H9 (cell line): ENCODE results near the gene PTPRN2. TPM values are rescaled to one million over a fixed set of nuclear protein-coding genes. Genes with fewer than 3 reads are reported as not detected.

Experiments
- DNase-seq: peaks from one replicate; pipeline ENCODE4 v3.0.0-alpha.2; 2017
- H2AFZ ChIP-seq: one replicate; pipeline ENCODE4 v1.6.1; 2013; ENCODE audit warnings: mild to moderate bottlenecking, low read length, control low read depth, moderate library complexity
- H2AK5ac ChIP-seq: 2 replicates; pipeline ENCODE4 v1.6.1; 2013; ENCODE audit warnings: low read length, control low read depth, mixed read lengths; ENCODE audit not compliant: insufficient read length
- H2BK120ac ChIP-seq: one replicate; pipeline ENCODE4 v1.6.1; 2013; ENCODE audit warnings: low read depth, mild to moderate bottlenecking, low read length, control low read depth, inconsistent platforms; ENCODE audit not compliant: poor library complexity, severe bottlenecking
- H2BK12ac ChIP-seq: 2 replicates; pipeline ENCODE4 v1.6.1; 2013; ENCODE audit warnings: low read length, control low read depth, mixed read lengths, low read depth; ENCODE audit not compliant: insufficient read length
- H2BK15ac ChIP-seq: 2 replicates; pipeline ENCODE4 v1.6.1; 2013; ENCODE audit warnings: low read depth, low read length, control low read depth
- H2BK20ac ChIP-seq: one replicate; pipeline ENCODE4 v1.6.1; 2013; ENCODE audit warnings: low read depth, mild to moderate bottlenecking, low read length, control low read depth, inconsistent platforms; ENCODE audit not compliant: poor library complexity, severe bottlenecking
- H2BK5ac ChIP-seq: 2 replicates; pipeline ENCODE4 v1.6.1; 2013; ENCODE audit warnings: low read length, control low read depth, mixed read lengths; ENCODE audit not compliant: insufficient read length
- H3K14ac ChIP-seq: 2 replicates; pipeline ENCODE4 v1.6.1; 2013; ENCODE audit warnings: low read length, control low read depth; ENCODE audit not compliant: insufficient read depth
- H3K18ac ChIP-seq: 2 replicates; pipeline ENCODE4 v1.6.1; 2013; ENCODE audit warnings: low read depth, mild to moderate bottlenecking, mixed read lengths, low read length, control low read depth; ENCODE audit not compliant: insufficient read length
- H3K23ac ChIP-seq: 2 replicates; pipeline ENCODE4 v1.6.1; 2013; ENCODE audit warnings: low read length, control low read depth, mixed read lengths, low read depth; ENCODE audit not compliant: insufficient read length
- H3K23me2 ChIP-seq: 2 replicates; pipeline ENCODE4 v1.6.1; 2013; ENCODE audit warnings: low read depth, mild to moderate bottlenecking, mixed read lengths, low read length, control low read depth; ENCODE audit not compliant: insufficient read length, poor library complexity, severe bottlenecking
- H3K27ac ChIP-seq: 2 replicates; pipeline ENCODE4 v1.5.1; 2013; ENCODE audit warnings: low read length, control low read depth, mixed read lengths, low read depth; ENCODE audit not compliant: insufficient read length
- H3K27me3 ChIP-seq: 2 replicates; pipeline ENCODE4 v1.6.1; 2013; ENCODE audit warnings: low read length, control low read depth, inconsistent platforms; ENCODE audit not compliant: insufficient read depth
- H3K4ac ChIP-seq: 2 replicates; pipeline ENCODE4 v1.6.1; 2013; ENCODE audit warnings: low read depth, mild to moderate bottlenecking, control low read depth, inconsistent platforms, low read length, moderate library complexity
- H3K4me1 ChIP-seq: 2 replicates; pipeline ENCODE4 v1.6.1; 2013; ENCODE audit warnings: low read length, control low read depth, inconsistent platforms; ENCODE audit not compliant: insufficient read depth
- H3K4me2 ChIP-seq: 2 replicates; pipeline ENCODE4 v1.6.1; 2013; ENCODE audit warnings: low read length, control low read depth, mixed read lengths; ENCODE audit not compliant: insufficient read length, insufficient read depth
- H3K56ac ChIP-seq: 2 replicates; pipeline ENCODE4 v1.6.1; 2013; ENCODE audit warnings: low read depth, mild to moderate bottlenecking, mixed read lengths, low read length, control low read depth; ENCODE audit not compliant: insufficient read length
- H3K79me1 ChIP-seq: 2 replicates; pipeline ENCODE4 v1.6.1; 2013; ENCODE audit warnings: low read depth, mild to moderate bottlenecking, moderate library complexity, low read length, control low read depth, inconsistent platforms; ENCODE audit not compliant: insufficient read depth, poor library complexity, severe bottlenecking
- H3K79me2 ChIP-seq: 2 replicates; pipeline ENCODE4 v1.6.1; 2013; ENCODE audit warnings: low read length, control low read depth, inconsistent platforms; ENCODE audit not compliant: insufficient read depth
- H3K9ac ChIP-seq: 2 replicates; pipeline ENCODE4 v1.6.1; 2013; ENCODE audit warnings: low read length, control low read depth, mixed read lengths; ENCODE audit not compliant: insufficient read length; ENCODE audit errors: extremely low read depth
- H3K9me3 ChIP-seq: one replicate; pipeline ENCODE4 v1.6.1; 2013; ENCODE audit warnings: low read depth, low read length, inconsistent platforms; ENCODE audit not compliant: control insufficient read depth
- H3T11ph ChIP-seq: one replicate; pipeline ENCODE4 v1.6.1; 2013; ENCODE audit warnings: mild to moderate bottlenecking, low read length, control low read depth, inconsistent platforms
- H4K20me1 ChIP-seq: one replicate; pipeline ENCODE4 v1.6.1; 2013; ENCODE audit not compliant: control insufficient read depth, insufficient read length, insufficient read depth
- H4K5ac ChIP-seq: 2 replicates; pipeline ENCODE4 v1.6.1; 2013; ENCODE audit warnings: low read depth, mild to moderate bottlenecking, mixed read lengths, low read length, control low read depth; ENCODE audit not compliant: insufficient read length
- H4K8ac ChIP-seq: replicated peaks from 2 replicates; pipeline ENCODE4 v1.6.1; 2013; ENCODE audit warnings: low read length, control low read depth, mixed read lengths, low read depth; ENCODE audit not compliant: insufficient read length
- H4K91ac ChIP-seq: 2 replicates; pipeline ENCODE4 v1.6.1; 2013; ENCODE audit warnings: low read depth, mild to moderate bottlenecking, moderate library complexity, mixed read lengths, low read length, control low read depth; ENCODE audit not compliant: insufficient read length
- H3K27ac Mint-ChIP-seq, 3 experiments: 2 replicates in 2 of 3; 3 replicates in 1 of 3; pipeline ENCODE4 v1.8.0; 2020 to 2021; ENCODE audit warnings: mixed read lengths in 3 of 3, mild to moderate bottlenecking in 1 of 3, moderate library complexity in 1 of 3
- H3K27me3 Mint-ChIP-seq: 2 replicates; pipeline ENCODE4 v1.8.0; 2021; ENCODE audit warnings: low read depth, mild to moderate bottlenecking, moderate library complexity, mixed read lengths
- H3K36me3 Mint-ChIP-seq, 3 experiments: 2 replicates in 2 of 3; 3 replicates in 1 of 3; pipeline ENCODE4 v1.8.0; 2020 to 2021; ENCODE audit warnings: low read depth in 3 of 3, mixed read lengths in 3 of 3; ENCODE audit not compliant: insufficient read depth in 1 of 3
- H3K4me1 Mint-ChIP-seq, 2 experiments: 2 replicates each; pipeline ENCODE4 v1.8.0; 2020; ENCODE audit warnings: mixed read lengths in 2 of 2
- H3K4me3 Mint-ChIP-seq, 2 experiments: 2 replicates in 1 of 2; 3 replicates in 1 of 2; pipeline ENCODE4 v1.8.0; 2020 to 2021; ENCODE audit warnings: mild to moderate bottlenecking in 2 of 2, mixed read lengths in 2 of 2, moderate library complexity in 1 of 2
- H3K9me3 Mint-ChIP-seq, 2 experiments: 2 replicates in 1 of 2; 3 replicates in 1 of 2; pipeline ENCODE4 v1.8.0; 2020; ENCODE audit warnings: mild to moderate bottlenecking in 2 of 2, mixed read lengths in 2 of 2, moderate library complexity in 1 of 2
- CTCF ChIP-seq: fragments of 200-600 bp; sonication (generic); conservative IDR thresholded peaks from 3 replicates; pipeline ENCODE4 v1.8.0; 2021; ENCODE audit warnings: antibody characterized with exemption, mild to moderate bottlenecking
- WGBS: extraction: QIAGEN DNeasy Blood & Tissue Kit; methylation state at CpG from one replicate; pipeline ENCODE4 v1.1.7; 2013; ENCODE audit warnings: missing lambda C conversion rate, low lambda C conversion rate, mixed read lengths; ENCODE audit not compliant: insufficient read length; ENCODE audit errors: extremely low coverage; 5-methylcytosine and 5-hydroxymethylcytosine counted together
- total RNA-seq: library from RNA; stranded (reverse); gene quantifications from 2 replicates; pipeline ENCODE4 v1.2.1, GENCODE V29; 2021

PTPRN2 gene
- total RNA-seq, 1 experiment from 2014 or later = 5.2 TPM

DNA sequence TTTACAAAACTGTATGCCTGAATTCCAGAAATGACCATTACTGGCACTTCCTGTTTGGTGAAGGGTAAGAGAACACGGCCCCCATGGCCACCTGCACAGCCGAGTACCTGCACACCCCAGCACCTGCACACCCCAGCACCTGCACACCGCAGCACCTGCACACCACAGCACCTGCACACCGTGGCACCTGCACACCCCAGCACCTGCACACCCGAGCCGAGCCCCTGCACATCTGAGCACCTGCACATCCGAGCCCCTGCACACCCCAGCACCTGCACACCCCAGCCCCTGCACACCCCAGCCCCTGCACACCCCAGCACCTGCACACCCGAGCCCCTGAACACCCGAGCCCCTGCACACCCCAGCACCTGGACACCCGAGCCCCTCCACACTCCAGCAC is 1007.3 kb downstream of the PTPRN2 start:
- H3K4me3 Mint-ChIP-seq = no peak overlapping the region
- H3K18ac ChIP-seq = no peak overlapping the region
- H3K14ac ChIP-seq = no peak overlapping the region
- H3K79me2 ChIP-seq = no peaks in the 10 kb centered on the region
- no peaks in the 10 kb centered on the region for H3K9me3 Mint-ChIP-seq
- no peak overlapping the region for H3K27ac ChIP-seq
- peaks cover 2% of the 10 kb centered on the region; the same call in 1 of the 2 replicates for H3K27me3 ChIP-seq
- no peak overlapping the region for H3K56ac ChIP-seq
- no peak overlapping the region for H3K4me2 ChIP-seq
- no peak overlapping the region for H4K8ac ChIP-seq
- no peak overlapping the region for H3K9ac ChIP-seq
- DNase-seq = no peak
- H3K4me1 ChIP-seq = no peaks in the 10 kb centered on the region
- WGBS = no CpG with 5 or more reads among the region's 10 CpGs
- H3K27me3 Mint-ChIP-seq = peaks cover 96% of the 10 kb centered on the region
- H4K5ac ChIP-seq = no peak overlapping the region
- no peak overlapping the region for H3K4ac ChIP-seq
- no peaks in the 10 kb centered on the region for H3K9me3 ChIP-seq
- H2BK15ac ChIP-seq = no peak overlapping the region
- no peak overlapping the region for H2BK20ac ChIP-seq
- no peak overlapping the region for H3T11ph ChIP-seq
- H2AFZ ChIP-seq = no peak overlapping the region
- no peaks in the 10 kb centered on the region for H3K23me2 ChIP-seq
- H3K79me1 ChIP-seq = no peaks in the 10 kb centered on the region
- no peaks in the 10 kb centered on the region for H4K20me1 ChIP-seq
- H2BK12ac ChIP-seq = no peak overlapping the region
- no peaks in the 10 kb centered on the region for H3K36me3 Mint-ChIP-seq
- TF ChIP-seq CTCF = no peak
- H2BK5ac ChIP-seq = no peak overlapping the region
- no peak overlapping the region for H2BK120ac ChIP-seq
- H3K27ac Mint-ChIP-seq = no peak overlapping the region
- H3K23ac ChIP-seq = no peak overlapping the region
- H4K91ac ChIP-seq = no peak overlapping the region
- H3K4me1 Mint-ChIP-seq = peaks cover 11 to 12% of the 10 kb centered on the region in 2 experiments
- no peak overlapping the region for H2AK5ac ChIP-seq
